Stimulated activated CD8-positive, alpha-beta memory T cell treated with anti-CD3 and anti-CD28 coated beads, Interleukin-7, amount 100 ng/mL, for 1 hour (primary cell): ENCODE data around the gene ENGASE.

Experiments
- DNase-seq, 2 donors: peaks; one replicate each; pipeline ENCODE4 v3.0.0-alpha.2; 2020; ENCODE audit warnings: low read depth in 2 of 2

ENGASE gene

GRCh38 chr17:79135011-79135410, 60.4 kb downstream of the ENGASE start:
- DNase-seq: no peak

- no peak for DNase-seq
These were observed 61.2 kb downstream of the ENGASE start for GRCh38 chr17:79135628-79136405.
